Measurements from ENCODE around the gene TAGAP.
A peak's percentile ranks its signal among the peaks of the same experiment; 100 is the strongest.

GRCh38 chr6:158991017-158991723 is 53.6 kb downstream of the TAGAP start:
- TF ChIP-seq EGR1 (IDR thresholded peaks at IDR 0.05; ENCODE audit: borderline replicate concordance, low read depth, low read length) (no peak), CREB1 (IDR thresholded peaks at IDR 0.05) (no peak), CBX5 (IDR thresholded peaks at IDR 0.05; ENCODE audit: low read depth, low read length) (no peak), SRF (IDR thresholded peaks at IDR 0.05; ENCODE audit: low read depth, low read length) (no peak), BRCA1 (IDR thresholded peaks at IDR 0.05; ENCODE audit: low read depth, low read length) (no peak), ZNF274 (IDR thresholded peaks at IDR 0.05; ENCODE audit: borderline replicate concordance, extremely low read depth, low read length) (no peak), POLR2A (IDR thresholded peaks at IDR 0.05; ENCODE audit: control extremely low read depth in 1 of 2, low read depth in 2 of 2, low read length in 2 of 2) (no peak), CTCF (IDR thresholded peaks at IDR 0.05; ENCODE audit: control extremely low read depth in 1 of 3, insufficient read depth in 1 of 3, low read depth in 1 of 3, low read length in 3 of 3) (peak; percentile 43 to 85 (median 46)), NRF1 (IDR thresholded peaks at IDR 0.05; ENCODE audit: low read depth, low read length) (no peak), RXRA (IDR thresholded peaks at IDR 0.05; ENCODE audit: insufficient read depth, low read depth, low read length) (no peak), ATF2 (IDR thresholded peaks at IDR 0.05; ENCODE audit: low read length) (no peak), HDAC2 (IDR thresholded peaks at IDR 0.05; ENCODE audit: borderline replicate concordance in 1 of 2, low read depth in 2 of 2, low read length in 2 of 2) (no peak), SP4 (IDR thresholded peaks at IDR 0.05; ENCODE audit: low read length) (no peak)
